HepG2 (cell line): ENCODE data around the gene SETD1B. TPM values are rescaled to one million over a fixed set of nuclear protein-coding genes. Genes with fewer than 3 reads are reported as not detected.

Source experiments
- CBX5 ChIP-seq: sonication (generic); formaldehyde crosslinking; IDR thresholded peaks from 2 replicates; pipeline ENCODE4 v1.4.0; 2020; ENCODE audit warnings: missing genetic modification reagents, borderline replicate concordance
- CHD4 ChIP-seq: fragments of 200-600 bp; sonication (generic); IDR thresholded peaks from 2 replicates; pipeline ENCODE4 v1.7.0; 2017; ENCODE audit warnings: mild to moderate bottlenecking, low read length, borderline replicate concordance
- NR3C1 ChIP-seq: sonication (generic); formaldehyde crosslinking; IDR thresholded peaks from 2 replicates; pipeline ENCODE4 v1.4.0; 2020; ENCODE audit warnings: missing genetic modification reagents
- POLR2AphosphoS5 ChIP-seq: IDR thresholded peaks from 2 replicates; pipeline ENCODE4 v1.6.1; 2012; ENCODE audit warnings: low read depth, low read length
- RFX3 ChIP-seq: IDR thresholded peaks from 2 replicates; pipeline ENCODE4 v1.6.1; 2016; ENCODE audit warnings: missing biosample characterization, missing genetic modification reagents
- ZNF354B ChIP-seq: sonication (generic); formaldehyde crosslinking; IDR thresholded peaks from 2 replicates; pipeline ENCODE4 v1.8.0; 2022; ENCODE audit warnings: mild to moderate bottlenecking, missing genetic modification reagents
- ZNF552 ChIP-seq: sonication (generic); formaldehyde crosslinking; IDR thresholded peaks from 2 replicates; pipeline ENCODE4 v1.9.0; 2022; ENCODE audit warnings: missing genetic modification reagents, mild to moderate bottlenecking, borderline replicate concordance
- ZNF737 ChIP-seq: sonication (generic); formaldehyde crosslinking; IDR thresholded peaks from 2 replicates; pipeline ENCODE4 v1.5.0; 2020; ENCODE audit warnings: missing genetic modification reagents, mild to moderate bottlenecking, borderline replicate concordance
- ZSCAN9 ChIP-seq: IDR thresholded peaks from 2 replicates; pipeline ENCODE4 v1.6.1; 2016; ENCODE audit warnings: borderline replicate concordance
- polyA plus RNA-seq, 8 experiments: library from polyadenylated mRNA; depleted of rRNA in 3 of 8; stranded (reverse) in 7 of 8; unstranded in 1 of 8; fragments of >200 nt; fragmentation: Illumina TruSeq in 4 of 8; extraction: Trizol in 4 of 8; gene quantifications; 2 replicates each; pipeline versions ENCODE4 v1.2.1 to v1.2.3, GENCODE V29; 2011 to 2016; ENCODE audit warnings: low read depth in 4 of 8, missing spikeins in 1 of 8, mixed read lengths in 1 of 8; ENCODE audit not compliant: insufficient read depth in 1 of 8
- total RNA-seq, 5 experiments: library from RNA; depleted of rRNA; stranded (reverse); fragments of >200 nt; fragmentation: Illumina TruSeq; extraction: Trizol; gene quantifications; 2 replicates each; pipeline ENCODE4 v1.2.3, GENCODE V29; 2016; ENCODE audit warnings: low read depth in 1 of 5
- TF ChIP-seq, protein P1 (sequence below): sonication (generic); formaldehyde crosslinking; IDR thresholded peaks from 2 replicates; pipeline ENCODE4 v1.5.0; 2020; ENCODE audit warnings: mild to moderate bottlenecking, low read depth, missing genetic modification reagents, borderline replicate concordance
- TF ChIP-seq, protein P2 (sequence below): sonication (generic); formaldehyde crosslinking; IDR thresholded peaks from 2 replicates; pipeline ENCODE4 v1.4.0; 2020; ENCODE audit warnings: missing genetic modification reagents
- TF ChIP-seq, protein P3 (sequence below): sonication (generic); formaldehyde crosslinking; IDR thresholded peaks from one replicate; pipeline ENCODE4 v1.5.1; 2020; ENCODE audit warnings: mild to moderate bottlenecking, missing genetic modification reagents; ENCODE audit errors: not compliant biosample characterization
- TF ChIP-seq, protein P4 (sequence below): sonication (generic); formaldehyde crosslinking; IDR thresholded peaks from 2 replicates; pipeline ENCODE4 v1.9.0; 2021; ENCODE audit warnings: missing genetic modification reagents, mild to moderate bottlenecking, borderline replicate concordance

SETD1B gene
- total and polyA plus RNA-seq, 2 of the 13 experiments (the other 11 are each of a cell fraction or from before 2014, with no cell fraction given): 1.1 to 1.4 TPM

DNA sequence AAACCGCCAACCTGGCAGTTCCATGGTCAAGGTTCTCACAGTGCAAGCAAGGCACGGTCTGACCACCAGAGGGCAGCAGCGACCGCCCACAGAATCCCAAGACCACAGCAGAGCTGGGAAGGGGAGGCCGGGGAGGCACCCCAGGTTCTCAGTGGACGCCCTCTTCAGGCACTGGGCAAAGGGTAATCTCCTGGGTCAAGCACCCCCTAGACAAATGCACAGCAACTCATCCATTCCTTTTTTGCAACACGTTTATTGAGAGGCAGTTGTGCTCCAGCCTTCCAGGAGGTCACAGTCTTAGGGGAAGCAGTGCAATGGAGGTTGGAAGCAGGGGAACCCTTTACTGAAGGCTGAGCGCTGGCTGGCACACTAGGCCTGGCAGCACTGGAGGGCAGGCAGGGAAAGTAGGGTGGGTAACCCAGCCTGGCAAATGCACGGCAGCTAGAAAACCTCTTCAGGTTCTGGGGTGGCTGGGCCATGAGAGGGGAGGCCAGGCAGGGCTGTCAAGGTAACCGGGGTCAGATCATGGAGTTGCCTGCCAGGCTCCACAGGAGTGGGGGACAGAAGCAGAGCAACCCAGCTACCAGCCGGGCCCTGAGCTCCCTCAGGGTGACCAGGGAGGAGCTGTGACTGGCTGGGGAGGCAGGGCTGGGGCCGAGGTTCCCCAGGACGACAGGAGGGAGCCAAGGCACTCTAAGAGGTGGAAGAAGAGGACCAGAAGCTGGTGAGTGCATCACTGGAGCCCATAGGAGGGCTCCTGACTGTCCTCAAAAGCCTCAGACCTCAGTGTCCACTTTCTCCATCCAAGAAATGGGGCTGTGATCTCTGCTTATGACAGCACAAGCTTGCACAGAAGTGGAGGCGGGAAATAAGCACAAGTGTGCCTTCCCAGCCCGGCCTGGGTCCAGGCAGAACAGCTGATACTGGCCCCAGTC lies 8.5 kb upstream of the SETD1B start (continued):
- TF ChIP-seq, protein P1, sequence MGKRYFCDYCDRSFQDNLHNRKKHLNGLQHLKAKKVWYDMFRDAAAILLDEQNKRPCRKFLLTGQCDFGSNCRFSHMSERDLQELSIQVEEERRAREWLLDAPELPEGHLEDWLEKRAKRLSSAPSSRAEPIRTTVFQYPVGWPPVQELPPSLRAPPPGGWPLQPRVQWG: no peak
- TF ChIP-seq, protein P2, sequence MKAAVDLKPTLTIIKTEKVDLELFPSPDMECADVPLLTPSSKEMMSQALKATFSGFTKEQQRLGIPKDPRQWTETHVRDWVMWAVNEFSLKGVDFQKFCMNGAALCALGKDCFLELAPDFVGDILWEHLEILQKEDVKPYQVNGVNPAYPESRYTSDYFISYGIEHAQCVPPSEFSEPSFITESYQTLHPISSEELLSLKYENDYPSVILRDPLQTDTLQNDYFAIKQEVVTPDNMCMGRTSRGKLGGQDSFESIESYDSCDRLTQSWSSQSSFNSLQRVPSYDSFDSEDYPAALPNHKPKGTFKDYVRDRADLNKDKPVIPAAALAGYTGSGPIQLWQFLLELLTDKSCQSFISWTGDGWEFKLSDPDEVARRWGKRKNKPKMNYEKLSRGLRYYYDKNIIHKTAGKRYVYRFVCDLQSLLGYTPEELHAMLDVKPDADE: no peak
- TF ChIP-seq POLR2AphosphoS5: peak; percentile 58
- no peak for TF ChIP-seq CHD4
- TF ChIP-seq CBX5: no peak
- TF ChIP-seq ZSCAN9 (CRISPR knock-in tag): peak; percentile 74
- TF ChIP-seq ZNF552 (CRISPR knock-in tag): no peak
- TF ChIP-seq ZNF354B (CRISPR knock-in tag): no peak
- TF ChIP-seq ZNF737 (CRISPR knock-in tag): no peak
- TF ChIP-seq NR3C1: no peak
- TF ChIP-seq, protein P3, sequence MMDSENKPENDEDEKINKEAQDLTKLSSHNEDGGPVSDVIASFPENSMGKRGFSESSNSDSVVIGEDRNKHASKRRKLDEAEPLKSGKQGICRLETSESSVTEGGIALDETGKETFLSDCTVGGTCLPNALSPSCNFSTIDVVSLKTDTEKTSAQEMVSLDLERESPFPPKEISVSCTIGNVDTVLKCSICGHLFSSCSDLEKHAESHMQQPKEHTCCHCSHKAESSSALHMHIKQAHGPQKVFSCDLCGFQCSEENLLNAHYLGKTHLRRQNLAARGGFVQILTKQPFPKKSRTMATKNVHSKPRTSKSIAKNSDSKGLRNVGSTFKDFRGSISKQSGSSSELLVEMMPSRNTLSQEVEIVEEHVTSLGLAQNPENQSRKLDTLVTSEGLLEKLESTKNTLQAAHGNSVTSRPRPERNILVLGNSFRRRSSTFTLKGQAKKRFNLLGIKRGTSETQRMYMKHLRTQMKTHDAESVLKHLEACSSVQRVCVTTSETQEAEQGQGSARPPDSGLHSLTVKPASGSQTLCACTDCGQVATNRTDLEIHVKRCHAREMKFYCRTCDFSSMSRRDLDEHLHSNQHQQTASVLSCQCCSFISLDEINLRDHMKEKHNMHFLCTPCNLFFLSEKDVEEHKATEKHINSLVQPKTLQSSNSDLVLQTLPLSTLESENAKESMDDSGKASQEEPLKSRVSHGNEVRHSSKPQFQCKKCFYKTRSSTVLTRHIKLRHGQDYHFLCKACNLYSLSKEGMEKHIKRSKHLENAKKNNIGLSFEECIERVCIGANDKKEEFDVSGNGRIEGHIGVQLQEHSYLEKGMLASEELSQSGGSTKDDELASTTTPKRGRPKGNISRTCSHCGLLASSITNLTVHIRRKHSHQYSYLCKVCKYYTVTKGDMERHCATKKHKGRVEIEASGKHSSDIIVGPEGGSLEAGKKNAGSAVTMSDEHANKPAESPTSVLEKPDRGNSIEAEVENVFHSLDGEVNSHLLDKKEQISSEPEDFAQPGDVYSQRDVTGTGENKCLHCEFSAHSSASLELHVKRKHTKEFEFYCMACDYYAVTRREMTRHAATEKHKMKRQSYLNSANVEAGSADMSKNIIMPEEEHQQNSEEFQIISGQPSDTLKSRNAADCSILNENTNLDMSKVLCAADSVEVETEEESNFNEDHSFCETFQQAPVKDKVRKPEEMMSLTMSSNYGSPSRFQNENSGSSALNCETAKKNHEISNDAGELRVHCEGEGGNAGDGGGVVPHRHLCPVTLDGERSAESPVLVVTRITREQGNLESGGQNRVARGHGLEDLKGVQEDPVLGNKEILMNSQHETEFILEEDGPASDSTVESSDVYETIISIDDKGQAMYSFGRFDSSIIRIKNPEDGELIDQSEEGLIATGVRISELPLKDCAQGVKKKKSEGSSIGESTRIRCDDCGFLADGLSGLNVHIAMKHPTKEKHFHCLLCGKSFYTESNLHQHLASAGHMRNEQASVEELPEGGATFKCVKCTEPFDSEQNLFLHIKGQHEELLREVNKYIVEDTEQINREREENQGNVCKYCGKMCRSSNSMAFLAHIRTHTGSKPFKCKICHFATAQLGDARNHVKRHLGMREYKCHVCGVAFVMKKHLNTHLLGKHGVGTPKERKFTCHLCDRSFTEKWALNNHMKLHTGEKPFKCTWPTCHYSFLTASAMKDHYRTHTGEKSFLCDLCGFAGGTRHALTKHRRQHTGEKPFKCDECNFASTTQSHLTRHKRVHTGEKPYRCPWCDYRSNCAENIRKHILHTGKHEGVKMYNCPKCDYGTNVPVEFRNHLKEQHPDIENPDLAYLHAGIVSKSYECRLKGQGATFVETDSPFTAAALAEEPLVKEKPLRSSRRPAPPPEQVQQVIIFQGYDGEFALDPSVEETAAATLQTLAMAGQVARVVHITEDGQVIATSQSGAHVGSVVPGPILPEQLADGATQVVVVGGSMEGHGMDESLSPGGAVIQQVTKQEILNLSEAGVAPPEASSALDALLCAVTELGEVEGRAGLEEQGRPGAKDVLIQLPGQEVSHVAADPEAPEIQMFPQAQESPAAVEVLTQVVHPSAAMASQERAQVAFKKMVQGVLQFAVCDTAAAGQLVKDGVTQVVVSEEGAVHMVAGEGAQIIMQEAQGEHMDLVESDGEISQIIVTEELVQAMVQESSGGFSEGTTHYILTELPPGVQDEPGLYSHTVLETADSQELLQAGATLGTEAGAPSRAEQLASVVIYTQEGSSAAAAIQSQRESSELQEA (CRISPR knock-in tag): no peak
- TF ChIP-seq, protein P4, sequence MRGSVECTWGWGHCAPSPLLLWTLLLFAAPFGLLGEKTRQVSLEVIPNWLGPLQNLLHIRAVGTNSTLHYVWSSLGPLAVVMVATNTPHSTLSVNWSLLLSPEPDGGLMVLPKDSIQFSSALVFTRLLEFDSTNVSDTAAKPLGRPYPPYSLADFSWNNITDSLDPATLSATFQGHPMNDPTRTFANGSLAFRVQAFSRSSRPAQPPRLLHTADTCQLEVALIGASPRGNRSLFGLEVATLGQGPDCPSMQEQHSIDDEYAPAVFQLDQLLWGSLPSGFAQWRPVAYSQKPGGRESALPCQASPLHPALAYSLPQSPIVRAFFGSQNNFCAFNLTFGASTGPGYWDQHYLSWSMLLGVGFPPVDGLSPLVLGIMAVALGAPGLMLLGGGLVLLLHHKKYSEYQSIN (CRISPR knock-in tag): no peak
- TF ChIP-seq RFX3 (CRISPR knock-in tag): no peak
